ENCODE measurements around the gene MTCL1. TPM values are rescaled to one million over a fixed set of nuclear protein-coding genes. Genes with fewer than 3 reads are reported as not detected.

Gene MTCL1
- total RNA-seq, 1 donor from 2014 or later: 59.3 TPM

- peaks cover 32% of the 10 kb centered on the region for H3K4me1 ChIP-seq (ENCODE audit: insufficient read depth, low read length)
- FAIRE-seq: peak; percentile 49
- H4K20me1 ChIP-seq (ENCODE audit: insufficient read depth, low read length): no peaks in the 10 kb centered on the region
- H3K4me3 Mint-ChIP-seq (ENCODE audit: unreplicated experiment): no peak overlapping the region
- peaks cover 9% of the 10 kb centered on the region for H3K36me3 Mint-ChIP-seq (ENCODE audit: low read depth, unreplicated experiment)
- peaks cover 6% of the 10 kb centered on the region for H3K36me3 ChIP-seq (ENCODE audit: insufficient read depth, low read length)
- H3K4me1 Mint-ChIP-seq (ENCODE audit: low read depth, unreplicated experiment): peaks cover 40% of the 10 kb centered on the region
- no peak overlapping the region for H3K9ac ChIP-seq (ENCODE audit: low read length)
- H3K4me2 ChIP-seq (ENCODE audit: low read length): no peak overlapping the region
- H3K27ac Mint-ChIP-seq (ENCODE audit: unreplicated experiment): no peak overlapping the region
- no peaks in the 10 kb centered on the region for H3K9me3 Mint-ChIP-seq (ENCODE audit: unreplicated experiment)
- no peak for TF ChIP-seq CTCF (IDR thresholded peaks at IDR 0.05; ENCODE audit: insufficient read depth, low read depth, low read length)
- TF ChIP-seq EZH2 (IDR thresholded peaks at IDR 0.05; ENCODE audit: insufficient read depth, low read length): no peak
- H3K27me3 Mint-ChIP-seq (ENCODE audit: low read depth, unreplicated experiment): no peaks in the 10 kb centered on the region
- H3K27me3 ChIP-seq (ENCODE audit: insufficient read depth, low read length): no peaks in the 10 kb centered on the region
- H3K9me3 ChIP-seq (ENCODE audit: insufficient read depth, low read depth, low read length): no peaks in the 10 kb centered on the region
- H2AFZ ChIP-seq (ENCODE audit: low read depth, low read length): no peak overlapping the region
- H3K4me3 ChIP-seq (ENCODE audit: insufficient read depth, low read depth, low read length): no peak overlapping the region
- no peak for DNase-seq (ENCODE audit: low read depth)
- no peak overlapping the region for H3K27ac ChIP-seq (ENCODE audit: low read depth, low read length)
- H3K79me2 ChIP-seq (ENCODE audit: insufficient read depth, low read length): peaks cover 93% of the 10 kb centered on the region
Measured at GRCh38 chr18:8745355-8746014, 40.1 kb downstream of the MTCL1 start.

GRCh38 chr18:8747440-8747937 is 42.1 kb downstream of the MTCL1 start:
- peak overlapping the region; percentile 88 for H3K27ac ChIP-seq (ENCODE audit: low read depth, low read length)
- peak overlapping the region; percentile 99 for H3K27ac Mint-ChIP-seq (ENCODE audit: unreplicated experiment)
- H3K4me1 ChIP-seq (ENCODE audit: insufficient read depth, low read length): peaks cover 48% of the 10 kb centered on the region
- H3K4me3 Mint-ChIP-seq (ENCODE audit: unreplicated experiment): peak overlapping the region; percentile 68
- H3K27me3 ChIP-seq (ENCODE audit: insufficient read depth, low read length): no peaks in the 10 kb centered on the region
- peaks cover 9% of the 10 kb centered on the region for H3K36me3 Mint-ChIP-seq (ENCODE audit: low read depth, unreplicated experiment)
- TF ChIP-seq CTCF (IDR thresholded peaks at IDR 0.05; ENCODE audit: insufficient read depth, low read depth, low read length) (no peak), EZH2 (IDR thresholded peaks at IDR 0.05; ENCODE audit: insufficient read depth, low read length) (no peak)
- peak; percentile 93 for DNase-seq (ENCODE audit: low read depth)
- H3K9ac ChIP-seq (ENCODE audit: low read length): peak overlapping the region; percentile 64
- no peak overlapping the region for H3K4me3 ChIP-seq (ENCODE audit: insufficient read depth, low read depth, low read length)
- peak overlapping the region; percentile 75 for H3K4me2 ChIP-seq (ENCODE audit: low read length)
- H3K4me1 Mint-ChIP-seq (ENCODE audit: low read depth, unreplicated experiment): peaks cover 59% of the 10 kb centered on the region
- no peaks in the 10 kb centered on the region for H3K27me3 Mint-ChIP-seq (ENCODE audit: low read depth, unreplicated experiment)
- H3K79me2 ChIP-seq (ENCODE audit: insufficient read depth, low read length): peaks cover 88% of the 10 kb centered on the region
- no peaks in the 10 kb centered on the region for H4K20me1 ChIP-seq (ENCODE audit: insufficient read depth, low read length)
- no peaks in the 10 kb centered on the region for H3K9me3 Mint-ChIP-seq (ENCODE audit: unreplicated experiment)
- peak; percentile 99 for FAIRE-seq
- H3K9me3 ChIP-seq (ENCODE audit: insufficient read depth, low read depth, low read length): no peaks in the 10 kb centered on the region
- no peak overlapping the region for H2AFZ ChIP-seq (ENCODE audit: low read depth, low read length)
- H3K36me3 ChIP-seq (ENCODE audit: insufficient read depth, low read length): peaks cover 6% of the 10 kb centered on the region

GRCh38 chr18:8749492-8749891 is 44.1 kb downstream of the MTCL1 start:
- H3K27me3 Mint-ChIP-seq (ENCODE audit: low read depth, unreplicated experiment): no peaks in the 10 kb centered on the region
- FAIRE-seq: no peak
- no peak for DNase-seq (ENCODE audit: low read depth)
- no peaks in the 10 kb centered on the region for H4K20me1 ChIP-seq (ENCODE audit: insufficient read depth, low read length)
- H3K9me3 ChIP-seq (ENCODE audit: insufficient read depth, low read depth, low read length): no peaks in the 10 kb centered on the region
- TF ChIP-seq CTCF (IDR thresholded peaks at IDR 0.05; ENCODE audit: insufficient read depth, low read depth, low read length) (no peak), EZH2 (IDR thresholded peaks at IDR 0.05; ENCODE audit: insufficient read depth, low read length) (no peak)
- H3K27ac ChIP-seq (ENCODE audit: low read depth, low read length): peak overlapping the region; percentile 5
- no peaks in the 10 kb centered on the region for H3K9me3 Mint-ChIP-seq (ENCODE audit: unreplicated experiment)
- H3K4me3 ChIP-seq (ENCODE audit: insufficient read depth, low read depth, low read length): no peak overlapping the region
- no peaks in the 10 kb centered on the region for H3K27me3 ChIP-seq (ENCODE audit: insufficient read depth, low read length)
- H3K79me2 ChIP-seq (ENCODE audit: insufficient read depth, low read length): peaks cover 88% of the 10 kb centered on the region
- H3K4me2 ChIP-seq (ENCODE audit: low read length): no peak overlapping the region
- peak overlapping the region; percentile 12 for H3K27ac Mint-ChIP-seq (ENCODE audit: unreplicated experiment)
- no peak overlapping the region for H3K9ac ChIP-seq (ENCODE audit: low read length)
- H3K4me1 ChIP-seq (ENCODE audit: insufficient read depth, low read length): peaks cover 53% of the 10 kb centered on the region
- H3K36me3 Mint-ChIP-seq (ENCODE audit: low read depth, unreplicated experiment): peaks cover 17% of the 10 kb centered on the region
- no peak overlapping the region for H2AFZ ChIP-seq (ENCODE audit: low read depth, low read length)
- H3K4me3 Mint-ChIP-seq (ENCODE audit: unreplicated experiment): no peak overlapping the region
- H3K36me3 ChIP-seq (ENCODE audit: insufficient read depth, low read length): peaks cover 10% of the 10 kb centered on the region
- peaks cover 63% of the 10 kb centered on the region for H3K4me1 Mint-ChIP-seq (ENCODE audit: low read depth, unreplicated experiment)
